Measurements from ENCODE around the gene ADAMTS9. TPM values are rescaled to one million over a fixed set of nuclear protein-coding genes. Genes with fewer than 3 reads are reported as not detected.

The ADAMTS9 gene
- total and polyA plus RNA-seq, 10 of the 15 experiments (the other 5 are each of a cell fraction or from before 2014, with no cell fraction given): 0.08 TPM; not detected in 9

GRCh38 chr3:64502284-64502683 lies 185.5 kb downstream of the ADAMTS9 start:
- no peak for TF ChIP-seq CBFB (IDR thresholded peaks at IDR 0.05; ENCODE audit: low read depth)
- no peak for TF ChIP-seq RELA (IDR thresholded peaks at IDR 0.05; ENCODE audit: borderline replicate concordance, partially characterized antibody)
- TF ChIP-seq ZSCAN29 (IDR thresholded peaks at IDR 0.05): no peak
- TF ChIP-seq BMI1 (IDR thresholded peaks at IDR 0.05; ENCODE audit: borderline replicate concordance): no peak
- no peak for TF ChIP-seq SREBF1 (IDR thresholded peaks at IDR 0.05; ENCODE audit: low read length)
- TF ChIP-seq CHD1 (IDR thresholded peaks at IDR 0.05; ENCODE audit: low read depth, low read length): no peak
- TF ChIP-seq CHD4 (IDR thresholded peaks at IDR 0.05): no peak
- TF ChIP-seq E4F1 (IDR thresholded peaks at IDR 0.05; ENCODE audit: borderline replicate concordance, partially characterized antibody): no peak
- TF ChIP-seq EP300 (IDR thresholded peaks at IDR 0.05; ENCODE audit: borderline replicate concordance in 1 of 2, control insufficient read depth in 1 of 2, low read depth in 2 of 2, low read length in 2 of 2): no peak
- no peak for TF ChIP-seq SKIL (IDR thresholded peaks at IDR 0.05; ENCODE audit: low read depth, poor library complexity, severe bottlenecking)
- no peak for TF ChIP-seq ATF3 (IDR thresholded peaks at IDR 0.05; ENCODE audit: borderline replicate concordance, extremely low read depth, low read depth, low read length)
- no peak for TF ChIP-seq RBBP5 (conservative IDR thresholded peaks at IDR 0.05)
- TF ChIP-seq E2F4 (IDR thresholded peaks at IDR 0.05; ENCODE audit: low read depth, low read length): no peak
- no peak for TF ChIP-seq STAT1 (conservative IDR thresholded peaks at IDR 0.05)
- no peak for TF ChIP-seq CREB1 (IDR thresholded peaks at IDR 0.05; ENCODE audit: low read depth)
- no peak for TF ChIP-seq KLF5 (IDR thresholded peaks at IDR 0.05; ENCODE audit: partially characterized antibody)
- Histone ChIP-seq H3K4me3 (no peak overlapping the region), H3K27me3 (replicated peaks in 1 of 2; ENCODE audit: control insufficient read depth in 2 of 2, insufficient read depth in 2 of 2, low read length in 1 of 2) (no peaks in the 10 kb centered on the region), H3K36me3 (ENCODE audit: control insufficient read depth in 2 of 2, insufficient read depth in 2 of 2, low read length in 1 of 2) (no peaks in the 10 kb centered on the region), H3K4me1 (ENCODE audit: control insufficient read depth, insufficient read depth, low read length) (no peaks in the 10 kb centered on the region), H3K9ac (ENCODE audit: control insufficient read depth, insufficient read depth, low read length) (no peak overlapping the region), H3K27ac (ENCODE audit: control insufficient read depth, insufficient read depth) (no peak overlapping the region), H3K9me3 (replicated peaks; ENCODE audit: control insufficient read depth, insufficient read depth, low read length) (no peaks in the 10 kb centered on the region), H2AFZ (ENCODE audit: control insufficient read depth, low read depth, low read length) (no peak overlapping the region), H3K79me2 (ENCODE audit: control insufficient read depth, insufficient read depth, low read length) (no peaks in the 10 kb centered on the region), H3K4me2 (ENCODE audit: control insufficient read depth, insufficient read depth) (no peak overlapping the region), H4K20me1 (ENCODE audit: control insufficient read depth, insufficient read depth) (no peaks in the 10 kb centered on the region)
- RAD21 ChIA-PET (ENCODE audit: unreplicated experiment): no interaction called here
- intact Hi-C loops (cut with micrococcal nuclease; ENCODE audit: unreplicated experiment): no loop called here
- in situ Hi-C loops (cut with MboI): no loop called here
- POLR2A ChIA-PET: no interaction called here
- WGBS (ENCODE audit: insufficient coverage, insufficient replicate concordance, low lambda C conversion rate, missing lambda C conversion rate): 56% methylated on average over 1 of the region's 1 CpG
- SMC1A ChIA-PET (ENCODE audit: uncharacterized antibody, unreplicated experiment): no interaction called here
- DNase-seq (ENCODE audit: low read depth, low spot score): no peak
- ATAC-seq: no peak
- CTCF ChIA-PET: interaction anchor here (0.6 kb wide), 1 partner anchor 19 kb away, joined by 3 read pairs; no protein-coding TSS in a partner anchor
- FAIRE-seq: no peak
- BruUV-seq (replicated peaks): no TSS peak
